Skeletal muscle satellite cell (primary cell): ENCODE results near the gene CNOT1.

Experiments
- H3K27me3 ChIP-seq: 2 replicates; pipeline ENCODE4 v1.7.0; 2013; ENCODE audit warnings: low read length; ENCODE audit not compliant: control insufficient read depth, insufficient read depth
- H3K36me3 ChIP-seq: 2 replicates; pipeline ENCODE4 v1.7.0; 2013; ENCODE audit warnings: mild to moderate bottlenecking, control low read depth, low read length; ENCODE audit not compliant: insufficient read depth
- H3K4me1 ChIP-seq: 2 replicates; pipeline ENCODE4 v1.7.0; 2013; ENCODE audit warnings: low read length; ENCODE audit not compliant: control insufficient read depth, insufficient read depth
- H3K4me2 ChIP-seq: 2 replicates; pipeline ENCODE4 v1.7.0; 2013; ENCODE audit warnings: mild to moderate bottlenecking, low read length
- H3K4me3 ChIP-seq: 2 replicates; pipeline ENCODE4 v1.7.0; 2013; ENCODE audit warnings: low read length
- H3K9ac ChIP-seq: 2 replicates; pipeline ENCODE4 v1.7.0; 2013; ENCODE audit warnings: mild to moderate bottlenecking, low read depth, low read length, moderate library complexity
- H3K9me3 ChIP-seq: replicated peaks from 2 replicates; pipeline ENCODE4 v1.7.0; 2013; ENCODE audit warnings: mild to moderate bottlenecking, control low read depth, low read length

The CNOT1 gene

DNA sequence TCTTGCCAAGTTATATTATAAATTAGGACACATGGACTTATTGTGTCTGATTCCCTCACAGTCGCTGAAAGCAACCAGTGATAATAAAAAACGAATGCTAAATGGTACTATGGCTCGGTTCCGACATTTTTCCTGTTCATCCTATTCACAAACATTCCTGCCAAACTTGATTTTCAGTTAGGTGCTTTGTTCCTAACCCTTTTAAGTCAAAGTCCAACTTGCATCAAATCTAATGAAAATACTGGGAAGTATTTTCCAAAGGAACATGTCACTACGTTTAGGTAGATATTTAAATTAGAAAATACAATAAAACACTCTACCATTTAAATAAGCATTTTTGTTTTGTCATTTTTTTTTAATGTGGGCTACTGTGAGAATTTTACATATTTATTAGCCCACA, 93.3 kb downstream of the CNOT1 start:
- no peaks in the 10 kb centered on the region for H3K27me3 ChIP-seq
- no peak overlapping the region for H3K9ac ChIP-seq
- peaks cover 89% of the 10 kb centered on the region for H3K36me3 ChIP-seq
- H3K4me2 ChIP-seq = no peak overlapping the region
- no peaks in the 10 kb centered on the region for H3K9me3 ChIP-seq
- H3K4me3 ChIP-seq = no peak overlapping the region
- no peaks in the 10 kb centered on the region for H3K4me1 ChIP-seq

DNA sequence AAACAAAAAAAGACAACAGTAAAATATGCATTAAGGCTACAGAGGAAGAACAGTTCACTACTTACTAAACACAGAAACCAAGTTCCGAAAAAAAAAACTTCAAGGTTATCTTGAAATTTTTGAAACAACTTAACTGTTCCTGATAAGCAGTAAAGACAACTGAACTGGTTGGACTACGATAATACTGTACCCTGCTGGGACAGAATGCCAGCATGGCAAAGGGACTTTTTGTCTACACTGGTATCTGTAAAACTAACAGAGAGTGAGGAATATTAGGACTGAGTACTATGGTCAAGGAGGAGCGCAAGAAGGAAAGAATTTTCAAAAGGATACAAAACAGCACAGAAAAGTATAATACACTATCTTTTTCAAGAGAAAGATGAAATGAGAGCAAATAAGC, 94.5 kb downstream of the CNOT1 start:
- H3K36me3 ChIP-seq = peaks cover 90% of the 10 kb centered on the region
- no peaks in the 10 kb centered on the region for H3K9me3 ChIP-seq
- no peak overlapping the region for H3K4me3 ChIP-seq
- H3K27me3 ChIP-seq = no peaks in the 10 kb centered on the region
- H3K4me2 ChIP-seq = no peak overlapping the region
- no peaks in the 10 kb centered on the region for H3K4me1 ChIP-seq
- no peak overlapping the region for H3K9ac ChIP-seq

DNA sequence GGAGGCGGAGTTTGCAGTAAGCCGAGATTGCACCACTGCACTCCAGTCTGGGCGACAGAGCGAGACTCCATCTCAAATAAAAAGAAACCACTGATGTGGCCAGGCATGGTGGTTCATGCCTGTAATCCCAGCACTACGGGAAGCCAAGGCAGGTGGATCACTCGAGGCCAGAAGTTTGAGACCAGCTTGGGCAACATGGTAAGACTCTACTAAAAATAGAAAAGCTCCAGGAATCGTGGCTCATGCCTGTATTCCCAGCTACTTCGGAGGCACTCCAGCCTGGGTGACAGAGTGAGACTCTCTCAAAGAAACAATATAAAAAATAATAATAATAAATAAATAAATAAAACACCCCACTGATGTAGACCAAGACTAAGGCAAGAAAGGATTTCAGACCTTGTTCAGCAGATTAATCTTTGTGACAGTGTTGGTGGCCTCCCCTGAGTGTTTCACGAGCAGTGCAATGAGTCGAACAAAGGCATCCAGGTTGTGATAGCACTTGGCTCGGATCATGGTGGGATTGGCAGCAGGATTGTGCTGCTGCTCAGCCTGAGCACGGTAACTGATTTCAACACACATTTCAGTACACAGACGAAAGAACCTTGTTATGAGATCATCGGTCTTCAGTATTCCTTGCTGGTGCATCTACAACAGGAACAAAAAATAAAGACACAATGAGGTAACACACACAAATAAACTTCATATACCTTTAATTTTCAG, 95.7 kb downstream of the CNOT1 start:
- H3K36me3 ChIP-seq = peaks cover 89% of the 10 kb centered on the region
- no peaks in the 10 kb centered on the region for H3K27me3 ChIP-seq
- no peaks in the 10 kb centered on the region for H3K4me1 ChIP-seq
- H3K9me3 ChIP-seq = no peaks in the 10 kb centered on the region
- no peak overlapping the region for H3K4me2 ChIP-seq
- H3K4me3 ChIP-seq = no peak overlapping the region
- H3K9ac ChIP-seq = no peak overlapping the region

DNA sequence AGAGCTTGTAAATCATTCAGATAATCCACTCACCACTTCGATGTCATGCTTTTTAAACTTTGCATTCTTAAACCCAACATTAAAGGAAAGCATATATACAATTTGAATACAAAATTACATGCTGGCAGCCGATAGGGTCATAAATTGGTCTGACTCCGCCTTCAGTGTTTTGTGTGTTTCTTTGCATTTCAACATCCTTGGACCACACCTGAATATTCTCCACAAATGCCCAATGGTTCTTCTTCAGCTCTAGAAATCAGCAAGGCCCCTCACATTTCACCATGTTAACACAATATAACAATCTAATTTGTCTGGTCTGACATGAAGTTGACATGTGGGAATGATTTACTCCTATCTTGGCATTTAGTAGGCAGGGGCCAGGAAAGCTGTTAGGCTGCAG, 97.2 kb downstream of the CNOT1 start:
- H3K27me3 ChIP-seq = no peaks in the 10 kb centered on the region

DNA sequence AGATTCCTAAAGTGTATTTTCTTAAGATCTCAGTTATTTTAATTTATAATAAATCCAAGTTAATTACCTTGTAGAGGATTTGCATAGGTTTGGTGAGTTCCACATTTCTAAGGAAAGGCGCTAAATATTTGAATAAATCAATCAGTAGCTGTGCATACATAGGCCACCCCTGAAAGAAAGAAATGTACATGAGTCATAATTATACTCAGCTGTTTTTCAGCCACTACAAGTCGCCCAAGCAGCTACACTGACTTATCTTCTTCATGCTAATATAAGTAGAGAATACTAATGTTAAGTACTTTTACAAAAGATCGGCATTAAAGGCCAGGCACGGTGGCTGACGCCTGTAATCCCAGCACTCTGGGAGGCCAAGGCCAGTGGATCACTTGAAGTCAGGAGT, 99.4 kb downstream of the CNOT1 start:
- no peak overlapping the region for H3K4me3 ChIP-seq
- H3K4me2 ChIP-seq = no peak overlapping the region
- no peaks in the 10 kb centered on the region for H3K4me1 ChIP-seq
- H3K27me3 ChIP-seq = no peaks in the 10 kb centered on the region
- H3K9ac ChIP-seq = no peak overlapping the region
- H3K36me3 ChIP-seq = peaks cover 85% of the 10 kb centered on the region
- H3K9me3 ChIP-seq = no peaks in the 10 kb centered on the region

More for the DNA sequence above, 97.2 kb downstream of the CNOT1 start:
- no peaks in the 10 kb centered on the region for H3K9me3 ChIP-seq
- H3K4me2 ChIP-seq = no peak overlapping the region
- H3K4me1 ChIP-seq = no peaks in the 10 kb centered on the region
- H3K4me3 ChIP-seq = no peak overlapping the region
- H3K9ac ChIP-seq = no peak overlapping the region
- H3K36me3 ChIP-seq = peaks cover 89% of the 10 kb centered on the region

DNA sequence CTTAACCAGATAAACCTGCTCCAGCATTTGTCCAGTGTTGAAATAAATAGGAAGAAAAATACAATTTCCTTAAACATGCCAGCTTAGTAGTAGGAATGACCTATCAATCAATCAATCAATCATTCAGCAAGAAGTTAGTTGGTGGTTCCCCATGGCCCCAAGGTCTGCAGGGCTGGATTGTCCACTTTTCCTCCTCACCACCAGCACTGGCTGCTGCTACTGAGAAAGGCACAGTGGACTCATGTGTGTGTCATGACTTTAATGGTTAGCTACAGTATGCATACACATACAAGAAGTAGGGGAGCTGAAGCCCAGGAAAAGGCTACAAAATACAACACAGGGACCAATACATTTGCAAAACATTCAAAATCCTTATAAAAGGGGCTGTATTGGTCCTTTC, 109.9 kb downstream of the CNOT1 start:
- peaks cover 71% of the 10 kb centered on the region for H3K36me3 ChIP-seq
- H3K9me3 ChIP-seq = no peaks in the 10 kb centered on the region
- H3K27me3 ChIP-seq = no peaks in the 10 kb centered on the region
- no peak overlapping the region for H3K9ac ChIP-seq
- H3K4me3 ChIP-seq = no peak overlapping the region
- no peak overlapping the region for H3K4me2 ChIP-seq
- peaks cover 10% of the 10 kb centered on the region for H3K4me1 ChIP-seq

DNA sequence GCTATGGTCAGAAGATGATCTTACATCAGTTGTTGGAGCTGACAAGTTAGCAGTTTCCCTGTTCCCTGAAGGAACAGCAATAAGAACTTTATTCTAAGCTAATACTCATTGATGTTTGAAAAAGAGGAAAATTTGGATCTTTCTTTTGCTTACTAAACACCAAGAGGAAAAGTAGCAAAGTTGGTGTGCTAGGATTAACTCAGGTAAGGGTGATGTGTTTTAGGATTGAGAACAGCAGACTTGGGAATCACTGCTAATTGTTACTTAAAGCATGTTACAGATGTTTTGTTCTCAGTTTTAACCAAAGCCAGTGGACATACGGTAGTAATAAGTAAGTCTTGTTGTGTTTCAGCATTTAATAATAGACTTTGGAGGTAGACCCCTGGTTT, 110.7 kb downstream of the CNOT1 start:
- H3K27me3 ChIP-seq = no peaks in the 10 kb centered on the region
- H3K9ac ChIP-seq = no peak overlapping the region
- H3K4me1 ChIP-seq = peaks cover 14% of the 10 kb centered on the region
- H3K4me3 ChIP-seq = no peak overlapping the region
- H3K4me2 ChIP-seq = no peak overlapping the region
- H3K9me3 ChIP-seq = no peaks in the 10 kb centered on the region
- peaks cover 65% of the 10 kb centered on the region for H3K36me3 ChIP-seq

DNA sequence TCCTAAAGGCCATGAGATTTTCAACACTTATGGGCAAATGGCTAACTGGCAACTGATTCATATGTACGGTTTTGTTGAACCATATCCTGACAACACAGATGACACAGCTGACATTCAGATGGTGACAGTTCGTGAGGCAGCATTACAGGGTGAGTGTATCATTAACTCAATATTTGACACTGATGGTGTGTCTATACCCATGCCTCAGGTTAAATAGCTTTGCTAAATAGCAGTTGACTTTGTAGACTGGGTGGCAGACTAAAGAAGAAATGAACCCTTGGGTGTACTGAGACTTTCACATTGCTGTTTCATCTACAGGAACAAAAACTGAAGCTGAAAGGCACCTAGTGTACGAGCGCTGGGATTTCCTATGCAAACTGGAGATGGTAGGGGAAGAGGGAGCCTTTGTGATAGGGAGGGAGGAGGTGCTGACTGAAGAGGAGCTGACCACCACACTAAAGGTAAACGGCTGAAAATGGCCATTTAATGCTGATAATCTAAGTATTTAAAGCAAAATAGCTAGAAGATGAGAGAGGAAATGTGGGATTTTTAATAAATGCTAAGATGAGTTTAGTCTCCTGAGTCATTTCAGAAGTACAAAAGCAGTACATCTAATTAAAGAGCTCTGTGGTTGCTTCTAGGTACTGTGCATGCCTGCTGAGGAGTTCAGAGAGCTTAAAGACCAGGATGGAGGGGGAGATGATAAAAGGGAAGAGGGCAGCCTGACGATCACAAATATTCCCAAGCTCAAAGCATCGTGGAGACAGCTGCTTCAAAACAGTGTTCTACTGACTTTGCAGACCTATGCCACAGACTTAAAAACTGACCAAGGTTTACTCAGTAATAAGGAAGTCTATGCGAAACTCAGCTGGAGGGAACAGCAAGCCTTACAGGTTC, 111.3 kb downstream of the CNOT1 start:
- Histone ChIP-seq H3K4me2 (no peak overlapping the region), H3K27me3 (no peaks in the 10 kb centered on the region), H3K4me1 (peaks cover 14% of the 10 kb centered on the region), H3K9ac (no peak overlapping the region), H3K4me3 (no peak overlapping the region), H3K36me3 (peaks cover 61% of the 10 kb centered on the region), H3K9me3 (no peaks in the 10 kb centered on the region)

DNA sequence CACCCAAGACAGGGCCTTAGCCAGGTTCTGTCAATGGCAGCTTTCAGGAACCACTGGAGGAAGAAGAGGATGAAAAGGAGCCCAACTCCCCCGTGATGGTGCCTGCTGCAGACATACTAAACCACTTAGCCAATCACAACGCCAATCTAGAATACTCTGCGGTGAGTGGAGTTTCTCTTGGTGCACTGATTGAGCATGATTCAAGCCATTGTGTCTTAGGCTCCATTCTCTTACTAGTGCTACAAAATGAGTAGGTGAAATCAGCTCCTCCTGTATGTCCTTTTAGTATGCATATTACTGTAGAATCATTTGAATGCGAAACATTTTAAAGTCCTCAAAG, 112.9 kb downstream of the CNOT1 start:
- no peak overlapping the region for H3K4me3 ChIP-seq
- peak overlapping the region; percentile 99 for H3K4me2 ChIP-seq
- H3K4me1 ChIP-seq = peaks cover 14% of the 10 kb centered on the region
- no peaks in the 10 kb centered on the region for H3K27me3 ChIP-seq
- H3K9ac ChIP-seq = no peak overlapping the region
- no peaks in the 10 kb centered on the region for H3K9me3 ChIP-seq
- H3K36me3 ChIP-seq = peaks cover 50% of the 10 kb centered on the region

DNA sequence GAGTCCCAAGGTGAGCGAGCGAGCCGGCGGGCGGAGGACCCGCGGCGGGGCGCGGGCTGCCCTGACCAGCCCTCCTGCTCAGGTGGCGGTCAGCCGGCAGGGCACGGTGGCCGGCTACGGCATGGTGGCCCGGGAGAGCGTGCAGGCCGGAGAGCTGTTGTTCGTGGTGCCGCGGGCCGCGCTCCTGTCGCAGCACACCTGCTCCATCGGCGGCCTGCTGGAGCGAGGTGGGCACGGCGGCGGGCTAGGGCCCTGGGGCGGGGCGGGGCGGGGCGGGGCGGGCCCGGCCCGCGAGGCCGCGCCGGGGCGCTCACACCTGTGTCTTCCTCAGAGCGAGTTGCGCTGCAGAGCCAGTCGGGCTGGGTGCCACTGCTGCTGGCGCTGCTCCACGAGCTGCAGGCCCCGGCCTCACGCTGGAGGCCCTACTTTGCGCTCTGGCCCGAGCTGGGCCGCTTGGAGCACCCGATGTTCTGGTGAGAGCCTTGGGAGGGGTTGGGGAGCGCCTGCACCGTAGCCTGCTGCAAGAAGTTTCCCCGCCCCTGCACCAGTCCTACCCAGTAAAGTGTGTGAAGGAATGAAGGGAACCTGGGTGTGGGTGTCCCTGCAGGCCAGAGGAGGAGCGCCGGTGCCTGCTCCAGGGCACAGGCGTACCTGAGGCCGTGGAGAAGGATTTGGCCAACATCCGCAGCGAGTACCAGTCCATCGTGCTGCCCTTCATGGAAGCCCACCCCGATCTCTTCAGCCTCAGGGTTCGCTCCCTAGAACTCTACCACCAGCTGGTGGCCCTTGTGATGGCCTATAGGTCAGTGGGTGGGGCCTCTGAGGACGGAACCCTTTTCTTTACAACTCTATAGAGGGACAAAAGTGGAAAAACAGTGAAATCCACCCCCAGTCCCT, 113.5 kb downstream of the CNOT1 start:
- no peaks in the 10 kb centered on the region for H3K9me3 ChIP-seq
- H3K4me3 ChIP-seq = peak overlapping the region; percentile 89
- peak overlapping the region; percentile 83 for H3K9ac ChIP-seq
- peaks cover 14% of the 10 kb centered on the region for H3K4me1 ChIP-seq
- peak overlapping the region; percentile 99 for H3K4me2 ChIP-seq
- H3K27me3 ChIP-seq = no peaks in the 10 kb centered on the region
- peaks cover 48% of the 10 kb centered on the region for H3K36me3 ChIP-seq

DNA sequence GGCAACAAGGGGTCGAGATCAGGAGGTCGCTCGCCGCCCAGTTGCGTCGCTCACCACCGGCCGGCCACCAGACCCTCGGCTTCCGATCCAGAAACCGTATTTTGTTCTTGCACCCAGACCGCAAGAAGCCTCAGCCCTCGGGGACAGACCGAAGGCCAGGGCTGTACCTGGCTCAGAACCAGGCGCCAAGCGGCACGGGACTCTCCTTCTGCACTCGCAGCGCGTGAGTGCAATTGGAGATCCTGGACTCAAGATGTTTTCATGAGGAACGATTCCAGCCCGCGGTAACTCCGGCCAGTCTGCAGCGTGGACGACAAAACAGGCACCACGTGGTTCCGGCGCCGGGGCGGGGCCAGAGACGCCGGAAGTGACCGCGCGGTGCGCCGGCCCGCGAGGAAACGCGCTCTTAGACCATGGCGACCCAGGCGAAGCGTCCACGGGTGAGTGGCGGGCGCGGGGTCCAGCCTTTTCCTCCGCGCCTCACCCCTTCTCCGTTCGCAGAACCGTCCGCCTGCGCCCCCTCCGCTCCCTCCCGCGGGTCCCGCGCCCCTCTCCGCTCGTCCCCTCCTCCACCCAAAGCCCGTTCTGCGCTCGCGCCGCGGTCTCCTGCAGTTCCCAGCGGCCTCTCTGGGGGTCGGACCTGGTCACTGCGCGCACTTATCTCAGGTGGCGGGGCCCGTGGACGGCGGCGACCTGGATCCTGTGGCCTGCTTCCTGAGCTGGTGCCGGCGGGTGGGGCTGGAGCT, 114.3 kb downstream of the CNOT1 start, which contains the start of gene SETD6:
Gene SETD6, plus strand, starts transcription at position 393 of the 746 bp plus-strand sequence. Its CDS starts 21 bp downstream, at position 414.
- peak within 1 kb of the TSS; percentile 89 for H3K4me3 ChIP-seq
- H3K4me2 ChIP-seq = peak within 1 kb of the TSS; percentile 99
- peaks cover 40% of the 10 kb centered on the region for H3K36me3 ChIP-seq
- peak within 1 kb of the TSS; percentile 83 for H3K9ac ChIP-seq
- no peaks in the 10 kb centered on the region for H3K9me3 ChIP-seq
- no peaks in the 10 kb centered on the region for H3K27me3 ChIP-seq
- H3K4me1 ChIP-seq = peaks cover 14% of the 10 kb centered on the region
